WERI-Rb-1 (cell line): ENCODE measurements around the gene TKTL2.
"Not testable (repeated sequence)": the region's sequence is repeated elsewhere in the genome, so short reads cannot be mapped to it uniquely, and the experiment has no call there.

Experiments used
- DNase-seq: peaks from one replicate; pipeline ENCODE4 v3.0.0-alpha.2; 2020
- H3K27ac ChIP-seq: fragments of 250-450 bp; sonication (Bioruptor Pico); 2 replicates; pipeline ENCODE4 v1.5.1; 2020; ENCODE audit warnings: mild to moderate bottlenecking, moderate library complexity
- H3K27me3 ChIP-seq: fragments of 250-450 bp; sonication (Bioruptor Pico); 2 replicates; pipeline ENCODE4 v1.5.1; 2021; ENCODE audit warnings: mild to moderate bottlenecking, low read depth, moderate library complexity; ENCODE audit not compliant: insufficient read depth, severe bottlenecking
- H3K36me3 ChIP-seq: fragments of 250-450 bp; sonication (Bioruptor Pico); 2 replicates; pipeline ENCODE4 v1.5.1; 2020; ENCODE audit warnings: mild to moderate bottlenecking, moderate library complexity
- H3K4me3 ChIP-seq: 2 replicates; pipeline ENCODE4 v1.5.1; 2011; ENCODE audit warnings: low read depth, mild to moderate bottlenecking, control low read depth, low read length
- H3K9me3 ChIP-seq: fragments of 250-450 bp; sonication (Bioruptor Pico); 2 replicates; pipeline ENCODE4 v1.5.1; 2021; ENCODE audit warnings: mild to moderate bottlenecking, moderate library complexity; ENCODE audit not compliant: severe bottlenecking
- CTCF ChIP-seq: IDR thresholded peaks from 2 replicates; pipeline ENCODE4 v1.5.1; 2011; ENCODE audit warnings: low read depth, mild to moderate bottlenecking, control low read depth, inconsistent platforms, low read length

The TKTL2 gene

GRCh38 chr4:163470391-163470790 is 3.2 kb downstream of the TKTL2 start:
- no peak for TF ChIP-seq CTCF
- DNase-seq, result no peak
- H3K36me3 ChIP-seq, result no peaks in the 10 kb centered on the region

GRCh38 chr4:163467082-163467770 is 6.3 kb downstream of the TKTL2 start:
- H3K36me3 ChIP-seq, result no peaks in the 10 kb centered on the region
- no peak overlapping the region for H3K4me3 ChIP-seq
- H3K27ac ChIP-seq, result no peak overlapping the region
- no peak for DNase-seq
- no peaks in the 10 kb centered on the region for H3K27me3 ChIP-seq
- TF ChIP-seq CTCF, result no peak
- H3K9me3 ChIP-seq, result no peaks in the 10 kb centered on the region

More at GRCh38 chr4:163470391-163470790, 3.2 kb downstream of the TKTL2 start:
- H3K27me3 ChIP-seq, result no peaks in the 10 kb centered on the region
- H3K4me3 ChIP-seq, result no peak overlapping the region
- no peaks in the 10 kb centered on the region for H3K9me3 ChIP-seq
- H3K27ac ChIP-seq, result no peak overlapping the region

GRCh38 chr4:163462556-163462955 is 11.0 kb downstream of the TKTL2 start:
- Histone ChIP-seq H3K27ac (no peak overlapping the region), H3K4me3 (no peak overlapping the region), H3K27me3 (no peaks in the 10 kb centered on the region), H3K9me3 (no peaks in the 10 kb centered on the region), H3K36me3 (no peaks in the 10 kb centered on the region)
- DNase-seq, result no peak
- TF ChIP-seq CTCF, result no peak

- Histone ChIP-seq H3K27me3 (no peaks in the 10 kb centered on the region), H3K36me3 (no peaks in the 10 kb centered on the region), H3K27ac (no peak overlapping the region), H3K4me3 (no peak overlapping the region), H3K9me3 (no peaks in the 10 kb centered on the region)
- no peak for DNase-seq
- TF ChIP-seq CTCF, result no peak
Observed at GRCh38 chr4:163448540-163449203, 24.9 kb downstream of the TKTL2 start.

GRCh38 chr4:163447481-163447880 is 26.1 kb downstream of the TKTL2 start:
- H3K4me3 ChIP-seq, result no peak overlapping the region
- H3K36me3 ChIP-seq, result no peaks in the 10 kb centered on the region
- H3K27me3 ChIP-seq, result no peaks in the 10 kb centered on the region
- TF ChIP-seq CTCF, result no peak
- H3K9me3 ChIP-seq, result no peaks in the 10 kb centered on the region
- no peak for DNase-seq
- no peak overlapping the region for H3K27ac ChIP-seq

- DNase-seq, H3K9me3 ChIP-seq, H3K4me3 ChIP-seq, H3K27ac ChIP-seq, H3K36me3 ChIP-seq, H3K27me3 ChIP-seq: not testable (repeated sequence)
Observed at GRCh38 chr4:163447023-163447422, 26.5 kb downstream of the TKTL2 start.
